NCI-H2107 treated with DMSO at 0.1 percent for 48 hours (cell line): ENCODE data around the gene CD44.

Source experiments
- DNase-seq: peaks from one replicate; lab custom pipeline; 2025; ENCODE audit not compliant: unreplicated experiment; lab: John Stamatoyannopoulos, UW

Gene CD44

DNA sequence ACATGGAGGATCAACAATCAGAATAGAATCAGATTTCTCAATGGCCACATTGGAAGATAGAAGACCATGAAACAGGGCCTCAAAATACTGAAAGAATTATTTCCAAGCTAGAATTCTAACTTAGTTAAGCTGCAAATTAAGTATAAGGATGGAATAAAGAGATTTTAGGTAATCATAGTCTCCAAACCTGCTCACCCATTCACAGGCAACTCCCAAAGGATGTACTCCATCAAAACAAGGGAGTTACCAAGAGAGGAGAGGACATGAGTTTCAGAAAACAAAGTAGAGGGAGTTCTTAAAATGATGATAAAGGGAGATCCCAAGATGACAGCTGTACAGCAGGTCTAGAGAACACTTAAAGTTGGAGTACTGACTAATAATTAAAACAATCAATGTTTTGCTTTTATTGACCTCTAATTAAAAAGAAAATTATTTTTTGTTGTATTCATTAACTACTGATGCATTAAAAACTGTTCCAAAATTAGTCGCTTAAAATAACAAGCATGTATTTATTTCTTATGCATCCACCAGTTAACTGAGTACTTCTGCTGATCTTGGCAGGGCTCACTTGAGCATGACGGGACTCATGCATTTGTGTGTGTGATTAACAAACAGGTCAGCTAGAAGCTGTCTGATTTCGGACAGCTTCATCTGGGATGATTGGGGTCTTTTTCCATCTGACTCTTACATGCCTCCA is 95.6 kb downstream of the CD44 start:
- no peak for DNase-seq

DNA sequence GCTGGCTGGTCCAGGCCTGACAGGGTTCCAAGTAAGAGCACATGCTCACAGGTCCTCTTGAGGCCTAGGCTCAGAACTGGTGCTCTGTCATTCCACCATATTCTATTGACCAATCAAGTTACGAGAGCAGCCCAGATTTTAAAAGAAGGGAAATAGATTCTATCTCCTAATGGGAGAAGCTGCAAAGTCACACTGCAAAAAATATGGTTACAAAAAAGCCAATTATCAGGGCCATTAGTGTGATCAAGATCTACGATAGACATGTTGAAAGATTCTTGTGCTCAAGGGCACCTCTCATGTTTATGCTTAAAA is 96.1 kb downstream of the CD44 start:
- no peak for DNase-seq

DNA sequence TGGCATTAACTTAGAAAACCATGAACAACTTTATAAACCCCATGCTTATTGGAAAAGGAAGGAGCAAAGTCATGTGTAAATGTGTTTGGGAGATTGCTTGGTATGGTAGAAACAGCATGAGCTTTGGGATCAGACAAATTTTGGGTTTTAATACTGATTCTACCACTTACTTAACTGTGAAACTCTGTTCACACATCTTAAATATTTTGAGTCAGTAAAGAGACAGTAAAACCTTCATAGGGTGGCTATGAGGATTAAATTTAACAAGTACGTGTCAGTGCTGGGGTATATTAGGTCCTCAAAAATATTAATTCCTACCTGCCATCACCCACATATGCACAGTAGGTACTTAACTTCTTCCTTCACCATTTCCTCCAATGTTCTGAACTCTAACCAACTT is 96.5 kb downstream of the CD44 start:
- no peak for DNase-seq

DNA sequence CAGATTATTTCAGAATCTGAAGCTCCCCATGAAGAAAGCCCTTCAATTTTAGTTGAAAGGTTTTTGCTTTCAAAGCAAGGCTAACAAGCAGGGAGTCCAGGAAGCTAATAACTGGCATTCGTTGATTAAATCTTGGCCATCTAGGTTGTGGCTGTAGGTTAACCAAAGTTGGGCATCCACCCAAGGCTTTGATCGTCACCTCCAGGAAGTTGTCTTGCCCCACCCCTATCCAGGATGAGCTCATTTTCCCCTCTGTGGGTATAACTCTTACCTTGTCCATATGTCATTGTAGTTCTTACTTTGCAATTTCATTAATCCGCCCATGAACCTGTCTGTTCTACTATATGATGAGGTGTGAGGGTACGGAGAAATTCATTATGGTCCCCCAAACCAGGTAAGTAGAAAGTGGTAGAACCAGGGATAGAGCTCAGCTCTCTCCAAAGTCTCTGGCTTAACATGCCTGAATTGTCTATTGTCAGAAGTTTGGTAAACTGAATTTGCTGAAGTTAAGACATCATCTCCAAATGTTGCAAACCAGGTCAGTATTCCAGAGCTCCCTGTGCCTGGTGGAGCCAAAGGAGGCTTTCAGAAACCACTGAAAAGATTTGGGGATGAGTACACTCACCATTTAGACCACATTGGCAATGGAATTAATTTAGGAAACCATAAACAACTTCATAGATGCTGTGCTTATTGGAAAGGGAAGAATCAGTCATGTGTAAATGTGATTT is 97.1 kb downstream of the CD44 start:
- DNase-seq: no peak

DNA sequence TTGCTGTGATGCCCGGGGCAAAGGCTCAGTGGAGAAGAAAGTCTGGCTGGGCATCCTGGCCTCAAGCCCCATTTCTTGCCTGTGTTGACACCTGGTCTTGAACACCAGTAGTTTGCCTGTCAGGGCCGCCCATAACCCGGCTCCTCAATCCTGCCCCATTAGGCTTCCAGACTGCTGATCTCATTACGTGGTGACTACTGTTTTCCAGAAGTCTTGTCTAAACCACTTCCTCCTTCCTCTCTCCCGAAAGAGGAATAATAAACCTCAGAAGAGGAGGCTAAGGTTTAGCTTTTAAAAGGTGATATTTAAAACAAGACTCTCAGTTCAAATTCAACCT is 97.7 kb downstream of the CD44 start:
- no peak for DNase-seq

DNA sequence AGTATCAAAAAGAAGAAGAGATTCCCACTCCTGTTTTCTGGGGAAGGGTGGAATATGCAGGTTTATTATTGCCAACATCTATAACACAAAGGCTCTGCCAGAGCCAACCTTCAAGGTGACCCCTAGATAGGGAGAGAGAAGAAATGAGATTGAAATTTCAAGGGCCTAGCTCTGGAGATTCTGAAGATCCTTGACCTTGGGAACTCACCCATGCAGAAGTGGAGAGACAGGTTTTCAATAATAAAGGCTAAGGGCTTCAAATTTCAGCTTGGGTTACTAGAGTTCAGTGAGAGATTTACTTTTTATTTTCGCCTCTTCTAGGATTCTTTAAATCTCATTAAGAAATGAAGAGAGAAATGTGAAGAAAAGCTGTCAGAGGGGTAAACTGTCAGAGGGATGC is 98.4 kb downstream of the CD44 start:
- DNase-seq: no peak

DNA sequence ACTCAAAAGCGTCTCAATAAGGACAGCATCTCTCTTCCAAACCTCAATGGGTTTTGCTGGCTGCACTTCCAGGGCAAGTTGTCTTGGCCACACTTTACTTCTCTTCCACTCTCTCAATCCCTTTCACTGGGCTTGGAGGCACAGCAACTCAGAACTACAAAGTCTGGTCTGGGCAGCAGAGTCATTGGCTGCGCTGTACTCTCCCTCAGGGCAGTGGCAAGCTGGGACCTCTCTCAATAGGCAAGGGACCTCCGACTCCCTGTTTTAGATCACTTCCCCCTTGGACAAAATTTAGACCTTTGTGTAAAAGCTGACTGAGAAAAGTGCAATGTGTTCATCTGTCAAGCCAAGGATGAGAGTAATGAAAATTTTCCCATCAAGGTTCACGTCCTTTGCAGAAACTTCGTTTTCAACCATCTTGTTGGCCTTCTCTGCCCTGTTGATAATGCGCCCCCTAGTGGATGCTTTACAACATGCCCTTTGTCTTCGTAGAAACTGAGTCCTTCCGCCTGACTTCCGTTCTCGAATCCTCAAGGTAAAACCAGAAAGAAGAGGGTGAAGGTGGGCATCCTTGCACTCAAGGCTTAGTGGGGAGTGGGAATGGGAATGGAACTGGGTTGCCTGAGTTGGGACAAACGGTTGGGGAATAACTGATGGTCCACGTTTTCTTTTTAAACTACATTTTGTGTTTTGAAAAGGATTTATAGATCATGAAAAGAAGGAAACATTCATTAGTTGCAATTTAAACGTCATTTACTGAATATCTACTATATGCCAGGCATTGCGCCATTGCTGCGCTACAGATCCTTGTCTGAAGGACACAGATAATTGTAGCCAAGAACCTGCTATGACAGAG is 99.1 kb downstream of the CD44 start:
- DNase-seq: peak; percentile 60

DNA sequence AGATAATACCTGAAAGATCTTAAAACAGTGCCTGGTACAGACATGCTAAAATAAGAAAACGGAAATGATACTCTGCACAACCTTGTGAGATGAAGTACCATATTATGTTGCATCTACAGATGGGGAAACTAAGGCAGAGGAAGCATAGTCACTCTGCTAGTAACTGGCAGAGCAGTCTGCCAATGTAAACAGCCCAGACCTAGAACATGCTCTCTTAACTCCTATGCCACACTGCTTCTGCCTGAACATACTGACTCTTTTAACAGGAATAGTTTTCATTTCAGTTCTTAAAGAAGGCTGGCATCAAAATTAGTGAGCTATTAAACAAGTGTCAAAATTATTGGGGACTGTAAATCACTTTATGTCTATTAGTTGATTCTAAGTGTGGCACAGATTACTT is 99.9 kb downstream of the CD44 start:
- DNase-seq: no peak

DNA sequence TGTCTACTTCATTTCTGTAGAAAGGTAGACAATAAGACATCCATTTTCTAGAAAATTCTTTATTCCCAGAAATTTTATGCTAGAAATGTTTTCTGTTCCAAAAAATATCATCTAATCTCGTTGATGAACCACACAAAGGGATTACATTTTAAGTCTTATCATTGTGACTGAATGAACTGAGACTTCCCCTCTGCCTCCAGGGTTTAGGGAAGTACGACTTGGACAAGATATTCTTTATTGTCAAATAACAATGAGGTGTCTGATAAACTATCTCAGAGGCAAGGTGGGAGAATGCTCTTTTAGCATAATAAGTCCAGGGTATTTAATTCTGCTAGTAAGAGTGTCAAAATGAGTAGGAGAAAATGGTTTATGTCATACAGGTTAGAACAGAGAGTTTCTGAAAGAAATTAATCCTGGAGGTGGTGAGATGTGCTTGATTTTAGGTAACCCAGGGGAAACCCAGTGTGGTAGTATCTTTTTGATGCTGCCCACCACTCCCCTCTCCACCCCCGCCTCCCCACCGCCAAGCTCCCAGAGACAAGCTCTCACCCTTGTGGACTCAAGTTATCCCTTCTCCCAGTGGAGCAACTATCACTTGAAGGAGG is 100.6 kb downstream of the CD44 start:
- DNase-seq: no peak

DNA sequence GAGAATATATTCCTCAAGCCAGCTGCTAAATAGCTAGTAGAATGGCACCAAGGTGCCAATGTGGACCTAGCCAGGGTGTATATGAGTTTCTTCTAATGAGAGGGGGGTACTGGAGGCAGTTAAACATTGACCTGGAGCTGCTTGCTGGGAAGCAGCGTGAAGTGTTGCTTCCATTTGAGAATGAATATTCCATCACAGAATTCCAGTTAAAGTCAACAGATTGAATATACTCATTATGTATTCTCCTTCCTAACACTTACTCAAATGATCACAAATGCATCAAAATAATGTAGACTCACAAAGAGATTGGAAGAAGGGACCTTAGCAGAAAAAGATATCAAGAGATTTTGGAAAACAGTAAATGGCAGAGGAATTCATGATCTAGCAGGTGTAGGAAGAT is 102.1 kb downstream of the CD44 start:
- no peak for DNase-seq

DNA sequence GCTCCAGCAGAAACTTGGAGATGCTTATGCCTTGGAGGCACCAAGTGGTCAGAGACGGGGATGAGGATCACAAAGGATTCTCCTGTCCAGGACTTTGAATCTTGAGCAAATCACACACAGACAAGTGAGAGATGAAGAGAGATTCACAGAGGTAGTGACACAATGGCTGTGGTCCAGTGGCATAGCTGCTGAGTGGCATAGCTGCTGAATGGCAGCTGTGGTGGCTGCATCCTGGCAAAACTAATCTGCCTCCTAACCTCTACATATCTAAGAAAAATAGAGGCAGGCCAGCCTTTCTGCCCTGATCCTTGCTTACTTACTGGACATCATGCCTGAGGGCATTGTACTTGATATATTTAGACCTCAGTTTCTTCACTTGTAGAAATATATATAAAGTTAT is 102.6 kb downstream of the CD44 start:
- DNase-seq: no peak

DNA sequence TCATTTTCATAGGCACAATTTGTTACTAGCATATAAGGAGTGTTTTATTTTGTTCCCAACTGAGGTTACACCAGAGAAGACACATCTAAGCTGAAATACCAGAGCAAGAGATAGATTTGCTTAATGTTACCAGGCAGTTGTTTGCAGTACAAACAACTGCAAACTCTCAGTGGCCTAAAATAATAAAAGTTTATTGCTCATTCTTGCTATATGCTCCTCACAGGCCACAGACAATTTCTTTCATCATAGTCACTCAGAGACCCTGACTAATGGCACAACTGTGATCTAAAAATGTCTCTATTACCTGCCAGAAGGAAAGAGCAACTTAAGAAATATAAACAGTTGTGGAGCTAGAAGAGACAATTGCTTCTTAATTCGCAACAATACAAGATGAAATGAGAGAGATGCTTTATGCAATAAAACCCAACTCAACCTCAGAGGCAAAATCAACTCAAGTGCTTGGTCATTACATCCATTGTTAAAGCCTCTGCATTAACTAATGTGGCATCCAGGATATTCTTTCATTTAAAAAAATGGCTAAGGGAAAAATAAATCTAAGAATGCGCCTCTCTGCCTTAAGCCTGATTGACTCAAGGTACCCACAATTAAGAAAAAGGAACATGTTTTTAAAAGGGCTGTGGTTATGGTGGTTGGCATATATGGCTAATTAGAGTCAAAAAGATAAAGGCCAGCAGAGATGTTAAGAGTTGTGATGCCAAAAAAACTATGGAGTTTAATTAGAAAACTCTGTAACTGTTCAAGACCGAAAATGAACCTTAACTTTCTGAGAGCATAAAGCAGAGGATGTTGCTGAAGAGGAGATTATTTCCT is 103.7 kb downstream of the CD44 start:
- no peak for DNase-seq

DNA sequence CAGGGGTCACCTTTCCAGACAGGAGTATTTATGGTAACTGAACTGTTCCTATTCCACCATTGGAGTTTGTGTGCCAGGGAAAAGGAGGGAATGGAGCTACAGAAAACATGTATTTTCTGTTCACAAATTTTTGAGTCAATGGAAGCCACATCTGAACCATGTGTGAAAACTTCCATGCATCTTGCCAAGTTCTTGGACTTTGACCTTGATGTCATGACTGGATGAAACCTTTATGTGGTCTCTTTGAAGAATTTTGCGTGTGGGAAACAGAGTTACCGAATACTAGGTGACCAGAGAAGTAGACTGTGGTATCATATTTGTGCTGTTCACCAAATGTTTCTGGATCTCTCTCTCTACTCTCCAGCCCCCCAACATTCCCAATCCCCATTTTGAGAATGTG is 104.8 kb downstream of the CD44 start:
- DNase-seq: no peak

DNA sequence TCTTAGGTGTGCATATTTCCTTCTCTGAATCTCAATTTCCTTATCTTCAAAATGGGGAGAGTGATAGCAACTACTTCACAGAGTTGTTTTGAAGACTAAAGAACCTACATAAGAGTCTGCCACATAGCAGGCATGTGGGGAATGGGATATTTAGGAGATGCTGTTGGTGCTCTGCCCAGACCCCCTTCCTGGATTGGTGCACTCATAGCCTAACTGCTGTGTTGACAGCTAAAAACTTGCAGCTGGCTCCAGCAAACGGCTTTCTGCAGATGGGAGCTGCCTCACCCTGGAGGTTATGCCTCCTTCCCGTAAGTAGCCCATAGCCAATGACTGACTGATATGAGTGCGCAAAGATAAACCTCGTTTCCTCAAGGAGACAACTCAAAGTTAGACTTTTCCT is 106.1 kb downstream of the CD44 start:
- no peak for DNase-seq

DNA sequence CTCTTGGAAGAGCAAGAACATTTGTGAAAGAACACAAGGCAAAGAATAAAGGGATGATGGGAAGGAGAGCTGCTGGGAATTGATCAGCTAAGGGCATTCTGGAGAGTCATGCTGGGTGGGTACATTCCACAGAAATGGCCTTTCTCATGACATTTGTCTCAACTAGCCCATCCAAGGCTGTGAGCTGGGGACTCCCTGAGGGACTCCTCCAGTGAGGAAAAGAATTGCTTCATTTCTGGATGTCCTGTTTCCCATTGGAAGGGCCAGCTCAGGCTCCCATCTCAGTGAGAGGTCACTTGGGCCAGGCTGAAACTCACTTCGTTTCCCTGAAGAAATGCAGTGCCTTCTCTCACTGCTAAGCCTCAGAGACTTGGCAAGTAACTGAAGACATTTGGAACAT is 106.8 kb downstream of the CD44 start:
- no peak for DNase-seq

DNA sequence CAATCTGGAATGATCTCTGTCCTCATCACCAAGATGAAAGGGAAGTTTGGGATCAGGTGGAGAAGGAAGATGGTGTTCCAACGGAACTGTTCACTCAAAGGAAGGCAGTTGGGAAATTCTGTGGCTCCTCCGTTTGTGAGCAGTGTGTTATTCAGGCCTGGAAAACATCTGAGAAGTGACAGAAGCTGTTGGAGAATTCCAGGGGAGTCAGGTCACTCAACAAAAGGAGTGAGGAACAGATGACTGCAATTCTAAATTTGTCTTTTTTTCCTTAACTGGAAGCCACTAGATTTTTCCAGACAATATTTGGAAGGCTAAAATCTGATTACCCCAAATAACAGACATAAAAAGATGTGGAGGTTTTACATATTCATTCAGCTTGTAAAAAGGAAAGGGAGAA is 107.8 kb downstream of the CD44 start:
- no peak for DNase-seq

DNA sequence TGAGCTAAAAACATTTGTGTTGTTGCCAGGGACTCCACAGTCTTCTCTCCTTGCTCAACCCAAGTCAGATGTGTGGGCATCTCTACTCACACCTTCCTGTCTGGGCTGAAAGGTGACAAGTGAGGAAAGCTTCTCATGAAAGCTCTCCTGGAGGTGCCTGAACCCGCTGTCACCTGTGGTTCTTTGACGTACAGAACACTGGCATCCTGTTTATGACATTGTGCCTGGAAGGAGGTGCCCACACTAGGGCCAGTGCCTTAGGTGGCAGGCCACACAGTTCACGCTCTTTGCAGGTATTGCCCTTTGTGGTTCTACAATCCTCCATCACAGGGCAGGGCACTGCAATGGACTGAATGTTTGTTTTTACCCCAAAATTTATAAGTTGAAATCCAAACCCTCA is 108.5 kb downstream of the CD44 start:
- DNase-seq: no peak

DNA sequence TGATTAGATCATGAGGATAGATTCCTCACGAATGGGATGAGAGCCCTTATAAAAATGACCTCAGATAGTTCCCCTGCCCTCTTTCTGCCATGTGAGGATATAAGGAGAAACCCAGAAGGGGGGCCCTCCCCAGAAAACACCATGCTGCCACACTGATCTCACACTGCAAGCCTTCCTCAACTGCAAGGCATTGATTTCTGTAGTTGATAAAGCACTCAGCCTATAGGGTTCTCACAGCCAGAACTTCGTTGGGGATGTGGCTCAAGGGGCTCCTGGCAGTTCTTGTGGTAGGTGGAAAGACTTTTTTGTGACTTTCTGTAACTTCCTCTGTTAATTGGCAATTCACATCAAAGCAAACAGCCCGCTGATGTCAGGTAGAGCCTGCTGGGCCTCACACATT is 108.9 kb downstream of the CD44 start:
- no peak for DNase-seq

DNA sequence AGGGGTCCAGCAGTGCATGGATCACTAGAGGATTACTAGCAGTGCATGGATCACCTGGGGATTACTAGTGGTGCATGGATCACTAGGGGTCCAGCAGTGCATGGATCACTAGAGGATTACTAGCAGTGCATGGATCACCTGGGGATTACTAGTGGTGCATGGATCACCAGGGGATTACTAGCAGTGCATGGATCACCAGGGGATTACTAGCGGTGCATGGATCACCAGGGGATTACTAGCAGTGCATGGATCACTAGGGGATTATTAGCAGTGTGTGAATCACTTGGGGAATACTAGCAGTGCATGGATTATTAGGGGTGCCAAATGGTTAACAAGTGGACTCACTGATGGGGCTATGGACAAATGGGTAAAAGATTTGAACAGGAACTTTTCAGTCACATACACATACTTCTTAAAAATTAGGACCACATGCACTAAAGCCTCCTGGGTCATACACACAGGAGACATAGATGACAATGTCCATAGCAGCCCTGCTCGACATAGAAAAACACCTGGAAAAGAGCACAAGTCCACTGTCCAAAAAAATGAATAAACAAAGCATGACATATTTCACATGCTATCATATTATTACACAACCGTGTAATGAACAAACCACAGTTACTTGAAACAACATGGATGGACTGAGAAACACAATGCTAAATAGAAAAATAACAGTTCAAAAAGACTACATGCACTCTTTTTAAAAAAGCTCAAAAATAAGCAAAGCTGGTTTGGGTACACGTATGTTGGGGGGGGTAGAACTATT is 109.8 kb downstream of the CD44 start:
- no peak for DNase-seq

DNA sequence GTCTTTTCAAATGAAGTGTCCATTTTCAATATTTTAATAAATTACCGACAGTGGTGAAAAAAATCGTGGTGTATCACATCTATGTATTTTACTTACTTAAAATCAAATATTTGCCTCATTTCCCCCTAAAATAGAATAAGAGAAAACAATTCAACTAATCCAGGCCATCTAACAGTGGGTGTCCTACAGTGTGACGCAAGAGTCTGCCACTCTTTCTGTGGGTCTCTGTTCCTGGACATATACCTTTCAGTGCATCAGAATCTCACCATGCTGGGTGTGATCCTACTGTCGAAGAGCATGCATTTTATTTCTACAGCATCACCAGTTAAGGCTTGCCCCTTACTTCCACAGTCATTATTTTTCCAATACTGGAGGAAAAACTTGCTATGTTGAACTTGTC is 111.2 kb downstream of the CD44 start:
- no peak for DNase-seq
